Mesodermal cell (in vitro differentiated cells): ENCODE measurements around the gene RTN4RL1.
A peak's percentile ranks its signal among the peaks of the same experiment; 100 is the strongest.

Experiments used
- H3K27ac ChIP-seq: 2 replicates; pipeline ENCODE4 v1.7.0; 2013; ENCODE audit warnings: mild to moderate bottlenecking, low read depth, low read length, moderate library complexity; ENCODE audit not compliant: severe bottlenecking
- H3K36me3 ChIP-seq: 2 replicates; pipeline ENCODE4 v1.7.1; 2013; ENCODE audit warnings: mild to moderate bottlenecking, low read length, moderate library complexity; ENCODE audit not compliant: control insufficient read depth, insufficient read depth
- H3K4me1 ChIP-seq: one replicate; pipeline ENCODE4 v1.7.1; 2013; ENCODE audit warnings: mild to moderate bottlenecking, low read length; ENCODE audit not compliant: insufficient read depth, control insufficient read depth, poor library complexity, severe bottlenecking
- H3K4me3 ChIP-seq: 2 replicates; pipeline ENCODE4 v1.7.0; 2013; ENCODE audit warnings: low read length, control low read depth, mild to moderate bottlenecking; ENCODE audit not compliant: insufficient read depth, poor library complexity, severe bottlenecking; ENCODE audit errors: extremely low read depth
- H3K9me3 ChIP-seq: 2 replicates; pipeline ENCODE4 v1.7.1; 2013; ENCODE audit warnings: mild to moderate bottlenecking, low read length, moderate library complexity; ENCODE audit not compliant: control insufficient read depth
- WGBS, 2 experiments: methylation state at CpG; one replicate each; pipeline ENCODE4 v1.1.5; 2013; ENCODE audit warnings: missing lambda C conversion rate in 2 of 2; ENCODE audit not compliant: insufficient coverage in 2 of 2; 5-methylcytosine and 5-hydroxymethylcytosine counted together

The RTN4RL1 gene

DNA sequence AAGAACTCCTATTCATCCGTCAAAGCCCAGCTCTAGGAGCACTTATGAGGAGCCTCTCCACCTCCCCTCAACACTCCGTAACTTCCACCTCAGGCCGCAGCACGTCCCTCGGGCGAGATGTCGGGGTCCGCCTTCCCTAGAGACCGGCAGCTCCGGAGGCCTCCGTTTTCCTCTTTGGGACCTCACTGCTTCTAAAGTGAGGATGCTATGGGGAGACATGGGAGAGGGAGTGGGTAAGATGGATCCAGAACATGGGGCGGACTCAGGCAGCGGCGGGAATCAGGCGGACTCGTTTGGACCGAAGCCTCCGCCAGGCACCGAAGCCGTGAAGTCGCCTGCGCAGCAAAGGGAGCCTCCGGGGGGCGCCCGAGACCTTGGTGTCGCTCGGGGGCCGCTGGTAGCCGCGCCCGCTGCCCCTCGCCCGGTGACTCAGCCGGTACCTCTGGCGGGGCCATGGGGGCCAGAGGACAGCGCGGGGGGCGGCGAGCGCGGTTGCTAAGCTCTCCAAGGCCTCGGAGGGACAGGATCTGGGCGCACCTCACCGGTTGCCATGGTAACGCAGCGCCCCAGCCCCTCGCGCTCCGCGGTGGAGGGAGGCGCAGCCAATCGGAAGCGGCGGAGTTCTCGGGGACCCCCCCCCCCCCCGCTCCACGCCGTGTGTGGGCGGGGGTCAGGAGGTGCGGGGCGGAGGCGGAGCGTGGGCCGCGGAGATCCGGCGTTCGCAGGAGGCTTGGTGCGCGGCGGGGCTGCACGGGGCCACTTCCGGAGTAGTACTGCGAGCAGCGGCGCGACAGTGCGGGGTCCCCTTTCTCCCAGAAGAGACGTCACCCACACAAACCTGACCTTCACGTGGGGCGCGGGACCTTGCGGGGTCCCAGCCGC, 28.5 kb upstream of the RTN4RL1 start:
- WGBS, 2 experiments = 7 to 9% methylated on average over 62 to 63 of the region's 84 CpGs
- no peaks in the 10 kb centered on the region for H3K9me3 ChIP-seq
- no peaks in the 10 kb centered on the region for H3K36me3 ChIP-seq
- peak overlapping the region; percentile 41 for H3K4me3 ChIP-seq
- peaks cover 23% of the 10 kb centered on the region for H3K4me1 ChIP-seq
- no peak overlapping the region for H3K27ac ChIP-seq

DNA sequence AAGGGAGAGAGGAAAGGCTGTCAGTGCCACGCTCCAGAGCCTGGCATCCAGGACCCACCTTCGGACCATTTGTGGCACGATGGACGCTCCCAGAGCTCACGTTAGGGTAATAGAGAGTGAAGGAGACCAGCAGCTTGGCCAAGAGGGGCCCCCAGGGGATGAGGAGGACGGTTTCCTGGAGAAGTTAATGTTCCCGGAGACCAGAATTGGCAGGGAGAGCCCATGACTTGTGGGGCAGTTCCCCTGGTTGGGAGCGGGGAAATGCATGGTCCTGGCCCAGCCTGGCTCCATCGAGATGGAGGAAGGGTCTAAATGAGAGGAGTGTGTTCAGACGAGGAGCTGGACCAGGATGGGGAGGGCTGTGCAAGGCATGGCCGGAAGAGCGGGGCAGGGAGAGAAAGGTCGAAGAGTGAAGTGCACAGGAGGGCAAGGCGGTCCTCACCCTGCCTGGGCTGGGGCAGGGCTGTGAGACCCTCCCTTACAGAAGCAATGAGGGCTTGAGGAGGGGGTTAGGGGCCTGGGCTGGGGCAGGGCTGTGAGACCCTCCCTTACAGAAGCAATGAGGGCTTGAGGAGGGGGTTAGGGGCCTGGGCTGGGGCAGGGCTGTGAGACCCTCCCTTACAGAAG, 26.9 kb upstream of the RTN4RL1 start:
- peaks cover 23% of the 10 kb centered on the region for H3K4me1 ChIP-seq
- no peak overlapping the region for H3K4me3 ChIP-seq
- no peaks in the 10 kb centered on the region for H3K9me3 ChIP-seq
- H3K36me3 ChIP-seq = no peaks in the 10 kb centered on the region
- WGBS, 2 experiments = 50 to 54% methylated on average over 11 to 13 of the region's 14 CpGs
- no peak overlapping the region for H3K27ac ChIP-seq

DNA sequence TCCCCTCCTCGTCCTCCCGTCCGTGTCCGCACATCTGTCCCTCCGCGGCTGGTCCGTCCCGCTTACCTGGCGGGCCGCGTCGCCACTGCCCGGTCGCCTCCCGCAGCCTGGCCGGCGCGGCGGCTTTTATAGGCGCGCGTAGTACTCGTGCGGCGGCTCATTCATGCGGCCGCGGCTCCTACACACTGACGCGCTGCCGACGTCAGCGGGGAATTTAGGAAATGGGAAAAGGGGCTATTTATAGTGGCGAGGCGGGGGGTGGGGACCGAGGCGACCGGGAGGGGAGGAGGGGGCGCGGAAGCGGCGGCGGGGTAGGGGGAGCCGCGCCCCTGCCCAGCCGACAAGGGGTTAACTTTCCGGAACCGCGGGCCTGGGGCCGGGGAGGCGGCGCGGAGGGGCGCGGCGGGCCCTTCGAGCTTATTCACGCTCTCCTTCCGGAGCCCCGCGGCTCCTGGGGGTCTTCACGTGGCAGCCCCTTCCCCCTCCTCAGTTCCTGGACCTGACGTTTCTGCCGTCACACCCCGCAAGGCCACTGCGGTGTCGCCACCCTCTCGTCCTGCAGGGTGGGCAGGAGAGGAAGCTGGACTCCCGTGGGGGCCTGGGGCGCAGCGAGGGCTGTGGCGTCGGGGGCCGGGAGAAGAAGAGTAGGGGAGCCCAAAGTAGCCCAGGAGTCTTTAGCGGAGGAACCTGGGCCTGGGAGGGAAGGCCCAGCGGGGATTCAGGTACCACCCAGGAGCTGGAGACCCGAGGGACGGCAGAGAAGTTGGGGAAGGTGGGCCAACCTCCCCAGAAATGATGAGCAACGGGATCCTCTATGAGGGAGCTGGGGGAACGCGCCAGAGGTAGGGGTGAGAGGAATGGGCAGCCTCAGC, 26.2 kb upstream of the RTN4RL1 start:
- 6 to 7% methylated on average over 51 to 63 of the region's 81 CpGs for WGBS, 2 experiments
- no peak overlapping the region for H3K27ac ChIP-seq
- no peaks in the 10 kb centered on the region for H3K36me3 ChIP-seq
- H3K4me3 ChIP-seq = peak overlapping the region; percentile 41
- H3K9me3 ChIP-seq = no peaks in the 10 kb centered on the region
- peaks cover 19% of the 10 kb centered on the region for H3K4me1 ChIP-seq

DNA sequence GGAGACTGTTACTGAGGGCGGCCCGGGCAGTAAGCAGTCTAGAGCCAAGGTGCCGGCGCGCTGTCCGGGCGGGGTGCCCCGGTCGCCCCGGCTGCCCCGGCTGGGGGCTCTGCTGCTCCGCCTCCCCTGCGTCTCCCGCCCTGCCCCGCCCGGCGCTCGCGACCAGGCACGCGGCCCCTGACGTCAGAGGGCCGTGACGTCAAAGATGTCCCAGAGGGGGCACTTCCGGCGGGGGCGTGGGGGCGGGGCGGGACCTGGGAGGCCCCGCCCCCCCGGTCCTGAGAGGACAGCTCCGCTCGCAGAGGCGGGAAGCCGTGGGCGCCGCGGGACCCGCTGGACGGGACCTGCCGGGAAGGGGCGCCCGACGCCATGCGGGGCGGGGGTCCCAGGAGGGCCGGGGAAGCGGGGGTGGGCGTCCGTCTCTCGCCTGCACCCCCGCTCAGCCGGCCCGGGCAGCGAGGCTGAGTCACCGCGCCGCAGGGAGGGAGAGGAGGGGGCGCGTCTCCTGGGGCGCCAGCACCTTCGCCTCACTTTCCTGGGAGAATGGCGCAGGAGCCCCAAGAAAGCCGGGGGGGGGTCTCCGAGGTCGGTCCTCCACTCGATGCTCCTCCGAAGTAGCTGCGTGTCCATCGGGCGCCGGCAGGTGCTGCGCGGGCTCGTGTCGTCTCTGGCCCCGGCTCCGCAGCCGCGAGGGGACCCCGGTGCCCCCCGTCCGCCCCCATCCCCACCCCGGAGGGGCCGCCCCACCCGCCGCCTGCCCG, 25.3 kb upstream of the RTN4RL1 start:
- peak overlapping the region; percentile 41 for H3K4me3 ChIP-seq
- 1 to 4% methylated on average over 49 to 75 of the region's 88 CpGs for WGBS, 2 experiments
- H3K9me3 ChIP-seq = no peaks in the 10 kb centered on the region
- no peaks in the 10 kb centered on the region for H3K36me3 ChIP-seq
- H3K4me1 ChIP-seq = peaks cover 16% of the 10 kb centered on the region
- no peak overlapping the region for H3K27ac ChIP-seq

DNA sequence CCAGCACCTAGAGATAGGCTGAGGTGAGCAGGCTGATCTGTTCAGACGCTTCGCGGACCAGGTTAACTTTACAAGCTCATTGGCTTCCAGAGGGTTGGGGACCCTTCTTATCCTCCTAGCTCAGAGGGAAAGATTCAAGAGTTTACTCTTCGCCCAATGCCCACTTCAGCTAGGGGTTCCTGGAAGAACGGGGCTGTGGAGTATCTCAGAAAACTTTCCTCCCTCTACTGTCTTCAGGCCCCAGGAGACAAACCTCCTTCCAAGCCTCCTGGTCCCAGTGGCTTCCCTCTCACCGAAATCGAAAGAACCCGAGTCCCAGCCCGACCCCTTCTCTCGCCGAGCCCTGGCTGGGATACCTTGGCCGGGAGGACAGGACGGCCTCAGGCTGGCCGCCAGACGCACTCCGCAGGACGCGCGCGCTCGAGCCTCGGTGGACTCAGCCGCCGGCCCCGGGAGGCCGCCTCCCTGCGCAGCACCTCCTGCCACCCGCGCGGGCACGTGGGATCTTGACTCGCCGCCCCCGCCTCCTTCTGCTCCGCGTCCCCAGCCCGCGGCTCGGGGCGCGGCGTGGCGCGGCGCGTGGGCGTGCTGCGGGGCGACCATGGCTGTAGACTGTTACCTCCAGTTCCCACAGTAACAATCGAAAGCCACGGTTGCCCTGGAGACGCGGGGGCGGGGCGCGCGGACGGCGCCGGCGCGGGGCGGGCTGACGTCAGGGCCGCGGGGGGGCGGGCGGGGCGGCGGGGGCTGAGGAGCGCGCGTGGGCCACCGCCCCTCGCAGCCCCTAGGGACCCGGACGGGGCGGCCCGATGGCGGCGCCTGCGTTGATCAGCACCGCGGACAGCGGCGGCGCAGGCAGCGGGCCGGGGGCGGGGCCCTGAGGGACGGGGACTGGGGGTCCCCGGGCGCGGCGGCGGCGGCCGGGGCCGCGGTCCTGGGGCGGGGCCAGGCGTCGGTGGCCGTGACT, 24.5 kb upstream of the RTN4RL1 start:
- peak overlapping the region; percentile 73 for H3K27ac ChIP-seq
- peak overlapping the region; percentile 50 for H3K4me3 ChIP-seq
- peaks cover under 1% of the 10 kb centered on the region for H3K36me3 ChIP-seq
- H3K4me1 ChIP-seq = peaks cover 14% of the 10 kb centered on the region
- H3K9me3 ChIP-seq = no peaks in the 10 kb centered on the region
- 4 to 6% methylated on average over 60 to 79 of the region's 104 CpGs for WGBS, 2 experiments

DNA sequence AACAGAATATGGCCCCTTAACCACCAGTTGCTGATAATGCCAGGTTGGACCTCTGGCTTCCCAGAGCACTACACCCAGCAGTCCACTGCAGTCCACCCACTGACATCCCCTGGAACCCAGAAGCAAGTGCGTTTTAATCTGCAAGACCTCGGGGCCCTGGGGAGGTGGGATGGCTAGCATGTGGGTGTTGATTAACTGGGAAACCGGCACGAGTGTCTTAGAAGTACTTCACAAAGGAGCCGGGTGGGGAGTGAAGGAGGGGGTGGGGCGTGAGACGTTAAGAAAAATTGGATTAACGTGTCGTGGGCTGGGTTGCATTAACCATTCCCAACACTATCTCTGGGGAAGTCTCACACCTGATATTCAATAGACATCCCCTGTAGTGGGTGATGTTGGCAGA, 23.7 kb upstream of the RTN4RL1 start:
- 14 to 39% methylated on average over 2 to 4 of the region's 9 CpGs for WGBS, 2 experiments
- peaks cover 8% of the 10 kb centered on the region for H3K36me3 ChIP-seq
- H3K4me3 ChIP-seq = no peak overlapping the region
- peaks cover 16% of the 10 kb centered on the region for H3K4me1 ChIP-seq
- no peaks in the 10 kb centered on the region for H3K9me3 ChIP-seq
- no peak overlapping the region for H3K27ac ChIP-seq

DNA sequence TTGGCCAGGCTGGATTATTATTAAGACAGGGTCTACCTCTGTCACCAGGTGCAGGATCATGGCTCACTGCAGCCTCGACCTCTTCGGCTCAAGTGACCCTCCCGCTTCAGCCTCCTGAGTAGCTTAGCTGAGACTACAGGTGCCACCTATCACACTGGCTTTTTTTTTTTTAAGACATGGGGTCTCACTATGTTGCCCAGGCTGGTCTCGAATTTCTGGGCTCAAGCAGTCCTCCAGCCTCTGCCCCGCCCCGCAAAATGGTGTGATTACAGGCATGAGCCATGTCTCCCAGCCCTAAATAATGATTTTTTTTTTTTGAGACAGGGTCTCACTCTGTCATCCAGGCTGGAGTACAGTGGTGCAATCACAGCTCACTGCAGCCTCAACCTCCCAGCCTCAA, 22.5 kb upstream of the RTN4RL1 start:
- 91 to 92% methylated on average over 6 of the region's 6 CpGs for WGBS, 2 experiments
- Histone ChIP-seq H3K4me3 (no peak overlapping the region), H3K36me3 (peaks cover 20% of the 10 kb centered on the region), H3K4me1 (peaks cover 21% of the 10 kb centered on the region), H3K9me3 (no peaks in the 10 kb centered on the region), H3K27ac (no peak overlapping the region)

DNA sequence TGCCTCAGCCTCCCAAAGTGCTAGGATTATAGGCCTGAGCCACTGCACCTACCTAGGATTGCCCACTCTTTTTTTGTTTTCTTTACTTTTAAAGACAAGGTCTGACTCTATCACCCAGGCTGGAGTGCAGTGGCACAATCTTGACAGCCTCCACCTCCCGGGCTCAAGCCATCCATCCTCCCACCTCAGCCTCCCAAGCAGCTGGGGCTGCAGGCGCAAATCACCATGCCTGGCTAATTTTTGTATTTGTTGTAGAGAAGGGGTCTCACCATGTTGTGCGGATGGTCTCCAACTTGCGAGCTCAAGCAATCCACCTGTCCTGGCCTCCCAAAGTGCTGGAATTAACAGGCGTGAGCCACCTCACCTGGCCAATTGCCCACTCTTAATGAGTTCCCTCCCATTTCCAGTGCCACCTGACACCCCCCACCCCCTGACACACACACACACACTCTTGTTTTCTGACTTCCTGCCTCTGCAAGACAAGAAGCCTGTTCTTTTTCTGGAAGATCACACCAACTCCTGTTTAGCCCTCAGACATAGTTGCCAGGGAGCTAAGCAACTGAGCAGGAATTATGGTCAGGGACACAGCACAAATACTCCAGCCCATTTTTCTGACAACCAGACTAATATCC, 19.2 kb upstream of the RTN4RL1 start:
- Histone ChIP-seq H3K27ac (no peak overlapping the region), H3K9me3 (no peaks in the 10 kb centered on the region)
- 96 to 100% methylated on average over 4 to 5 of the region's 5 CpGs for WGBS, 2 experiments

DNA sequence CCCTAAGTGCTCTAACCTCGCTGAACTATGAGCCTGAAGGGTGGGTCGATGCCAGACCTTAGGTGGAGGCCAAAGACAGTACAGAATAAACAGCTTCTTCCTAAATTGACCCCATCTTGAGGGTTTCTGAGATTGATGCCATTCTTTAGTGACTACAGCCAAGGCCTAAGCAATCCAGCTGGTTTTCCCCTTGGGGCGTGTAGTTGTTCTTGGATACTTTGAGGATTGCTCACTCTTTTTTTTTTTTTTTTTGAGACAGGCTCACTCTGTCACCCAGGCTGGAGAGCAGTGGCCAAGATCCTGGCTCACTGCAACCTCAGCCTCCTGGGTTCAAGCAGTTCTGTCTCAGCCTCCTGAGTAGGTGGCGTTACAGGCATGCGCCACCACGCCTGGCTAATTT, 18.7 kb upstream of the RTN4RL1 start:
- H3K9me3 ChIP-seq = no peaks in the 10 kb centered on the region
- no peak overlapping the region for H3K4me3 ChIP-seq
- WGBS, 2 experiments = 92 to 100% methylated on average over 2 to 4 of the region's 6 CpGs
- H3K36me3 ChIP-seq = peaks cover 25% of the 10 kb centered on the region
- peaks cover 22% of the 10 kb centered on the region for H3K4me1 ChIP-seq
- H3K27ac ChIP-seq = no peak overlapping the region

More for the DNA sequence above, 19.2 kb upstream of the RTN4RL1 start:
- H3K36me3 ChIP-seq = peaks cover 25% of the 10 kb centered on the region
- H3K4me1 ChIP-seq = peaks cover 24% of the 10 kb centered on the region
- H3K4me3 ChIP-seq = no peak overlapping the region
